ENCODE results near the gene LEPROT. TPM values are rescaled to one million over a fixed set of nuclear protein-coding genes. Genes with fewer than 3 reads are reported as not detected.

Gene LEPROT
- total and polyA plus RNA-seq, 10 of the 15 experiments (the other 5 are each of a cell fraction or from before 2014, with no cell fraction given), result 14.9 to 38.1 (median 17.4) TPM

GRCh38 chr1:65388908-65389695 is 31.4 kb upstream of the LEPROT start (continued):
- TF ChIP-seq, protein P1, sequence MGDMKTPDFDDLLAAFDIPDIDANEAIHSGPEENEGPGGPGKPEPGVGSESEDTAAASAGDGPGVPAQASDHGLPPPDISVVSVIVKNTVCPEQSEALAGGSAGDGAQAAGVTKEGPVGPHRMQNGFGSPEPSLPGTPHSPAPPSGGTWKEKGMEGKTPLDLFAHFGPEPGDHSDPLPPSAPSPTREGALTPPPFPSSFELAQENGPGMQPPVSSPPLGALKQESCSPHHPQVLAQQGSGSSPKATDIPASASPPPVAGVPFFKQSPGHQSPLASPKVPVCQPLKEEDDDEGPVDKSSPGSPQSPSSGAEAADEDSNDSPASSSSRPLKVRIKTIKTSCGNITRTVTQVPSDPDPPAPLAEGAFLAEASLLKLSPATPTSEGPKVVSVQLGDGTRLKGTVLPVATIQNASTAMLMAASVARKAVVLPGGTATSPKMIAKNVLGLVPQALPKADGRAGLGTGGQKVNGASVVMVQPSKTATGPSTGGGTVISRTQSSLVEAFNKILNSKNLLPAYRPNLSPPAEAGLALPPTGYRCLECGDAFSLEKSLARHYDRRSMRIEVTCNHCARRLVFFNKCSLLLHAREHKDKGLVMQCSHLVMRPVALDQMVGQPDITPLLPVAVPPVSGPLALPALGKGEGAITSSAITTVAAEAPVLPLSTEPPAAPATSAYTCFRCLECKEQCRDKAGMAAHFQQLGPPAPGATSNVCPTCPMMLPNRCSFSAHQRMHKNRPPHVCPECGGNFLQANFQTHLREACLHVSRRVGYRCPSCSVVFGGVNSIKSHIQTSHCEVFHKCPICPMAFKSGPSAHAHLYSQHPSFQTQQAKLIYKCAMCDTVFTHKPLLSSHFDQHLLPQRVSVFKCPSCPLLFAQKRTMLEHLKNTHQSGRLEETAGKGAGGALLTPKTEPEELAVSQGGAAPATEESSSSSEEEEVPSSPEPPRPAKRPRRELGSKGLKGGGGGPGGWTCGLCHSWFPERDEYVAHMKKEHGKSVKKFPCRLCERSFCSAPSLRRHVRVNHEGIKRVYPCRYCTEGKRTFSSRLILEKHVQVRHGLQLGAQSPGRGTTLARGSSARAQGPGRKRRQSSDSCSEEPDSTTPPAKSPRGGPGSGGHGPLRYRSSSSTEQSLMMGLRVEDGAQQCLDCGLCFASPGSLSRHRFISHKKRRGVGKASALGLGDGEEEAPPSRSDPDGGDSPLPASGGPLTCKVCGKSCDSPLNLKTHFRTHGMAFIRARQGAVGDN (IDR thresholded peaks at IDR 0.05), result no peak
- no peak for TF ChIP-seq WRNIP1 (IDR thresholded peaks at IDR 0.05; ENCODE audit: borderline replicate concordance, low read depth, low read length)
- no peak for TF ChIP-seq RAD51 (IDR thresholded peaks at IDR 0.05)
- TF ChIP-seq RELA (IDR thresholded peaks at IDR 0.05; ENCODE audit: borderline replicate concordance, partially characterized antibody), result no peak

DNA sequence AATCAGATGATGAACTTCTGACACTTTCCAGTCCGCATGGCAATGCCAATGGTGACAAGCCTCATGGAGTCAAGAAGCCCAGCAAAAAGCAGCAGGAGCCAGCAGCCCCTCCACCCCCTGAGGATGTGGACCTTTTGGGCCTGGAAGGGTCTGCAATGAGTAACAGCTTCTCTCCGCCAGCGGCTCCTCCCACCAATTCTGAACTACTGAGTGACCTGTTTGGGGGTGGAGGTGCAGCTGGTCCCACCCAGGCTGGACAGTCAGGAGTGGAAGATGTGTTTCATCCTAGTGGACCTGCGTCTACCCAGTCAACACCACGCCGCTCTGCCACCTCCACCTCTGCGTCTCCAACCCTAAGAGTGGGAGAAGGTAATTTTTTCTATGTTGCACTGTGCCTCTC is 28.0 kb upstream of the LEPROT start:
- no peaks in the 10 kb centered on the region for H3K9me3 ChIP-seq (replicated peaks; ENCODE audit: control insufficient read depth, insufficient read depth, low read length)
- no peak overlapping the region for H3K4me2 ChIP-seq (ENCODE audit: control insufficient read depth, insufficient read depth)
- ChIA-PET SMC1A (ENCODE audit: uncharacterized antibody, unreplicated experiment) (interaction anchor here (0.8 to 1.5 kb wide), 2 partner anchors 11 to 27 kb away, joined by 3 read pairs; no protein-coding TSS in a partner anchor), RAD21 (ENCODE audit: unreplicated experiment) (no interaction called here), CTCF (no interaction called here), POLR2A (no interaction called here)
- H3K4me3 ChIP-seq, result no peak overlapping the region
- H3K36me3 ChIP-seq (ENCODE audit: control insufficient read depth in 2 of 2, insufficient read depth in 2 of 2, low read length in 1 of 2), result no peaks in the 10 kb centered on the region
- intact Hi-C loops (cut with micrococcal nuclease; ENCODE audit: unreplicated experiment), result no loop called here
- DNase-seq (ENCODE audit: low read depth, low spot score) (no peak), ATAC-seq (no peak), FAIRE-seq (no peak)
- in situ Hi-C loops (cut with MboI), result no loop called here
- H3K4me1 ChIP-seq (ENCODE audit: control insufficient read depth, insufficient read depth, low read length), result no peaks in the 10 kb centered on the region
- no peaks in the 10 kb centered on the region for H3K27me3 ChIP-seq (replicated peaks in 1 of 2; ENCODE audit: control insufficient read depth in 2 of 2, insufficient read depth in 2 of 2, low read length in 1 of 2)
- no peaks in the 10 kb centered on the region for H3K79me2 ChIP-seq (ENCODE audit: control insufficient read depth, insufficient read depth, low read length)
- no peak overlapping the region for H2AFZ ChIP-seq (ENCODE audit: control insufficient read depth, low read depth, low read length)
- WGBS (ENCODE audit: insufficient coverage, insufficient replicate concordance, low lambda C conversion rate, missing lambda C conversion rate), result 92% methylated on average over 7 of the region's 7 CpGs
- no TSS peak for BruUV-seq (replicated peaks)
- no peaks in the 10 kb centered on the region for H4K20me1 ChIP-seq (ENCODE audit: control insufficient read depth, insufficient read depth)
- no peak overlapping the region for H3K27ac ChIP-seq (ENCODE audit: control insufficient read depth, insufficient read depth)
- no peak overlapping the region for H3K9ac ChIP-seq (ENCODE audit: control insufficient read depth, insufficient read depth, low read length)
- TF ChIP-seq NFXL1 (IDR thresholded peaks at IDR 0.05; ENCODE audit: borderline replicate concordance) (no peak), YBX1 (IDR thresholded peaks at IDR 0.05) (no peak), ZNF24 (IDR thresholded peaks at IDR 0.05) (no peak), ZBTB11 (CRISPR knock-in tag; IDR thresholded peaks at IDR 0.05) (no peak), EED (IDR thresholded peaks at IDR 0.05; ENCODE audit: low read depth) (no peak)
- TF ChIP-seq, protein P1 (IDR thresholded peaks at IDR 0.05), result no peak
